GM20000 (cell line): ENCODE measurements around the gene THEMIS2.

Experiments
- DNase-seq: peaks from one replicate; pipeline ENCODE4 v3.0.0; 2012; ENCODE audit warnings: low spot score
- CTCF ChIP-seq: IDR thresholded peaks from 2 replicates; pipeline ENCODE4 v1.5.1; 2012; ENCODE audit warnings: mild to moderate bottlenecking, control low read depth; ENCODE audit errors: extremely low read depth, missing control alignments

The THEMIS2 gene

GRCh38 chr1:27889506-27889905 lies 17.2 kb downstream of the THEMIS2 start:
- TF ChIP-seq CTCF, result no peak
- no peak for DNase-seq

DNA sequence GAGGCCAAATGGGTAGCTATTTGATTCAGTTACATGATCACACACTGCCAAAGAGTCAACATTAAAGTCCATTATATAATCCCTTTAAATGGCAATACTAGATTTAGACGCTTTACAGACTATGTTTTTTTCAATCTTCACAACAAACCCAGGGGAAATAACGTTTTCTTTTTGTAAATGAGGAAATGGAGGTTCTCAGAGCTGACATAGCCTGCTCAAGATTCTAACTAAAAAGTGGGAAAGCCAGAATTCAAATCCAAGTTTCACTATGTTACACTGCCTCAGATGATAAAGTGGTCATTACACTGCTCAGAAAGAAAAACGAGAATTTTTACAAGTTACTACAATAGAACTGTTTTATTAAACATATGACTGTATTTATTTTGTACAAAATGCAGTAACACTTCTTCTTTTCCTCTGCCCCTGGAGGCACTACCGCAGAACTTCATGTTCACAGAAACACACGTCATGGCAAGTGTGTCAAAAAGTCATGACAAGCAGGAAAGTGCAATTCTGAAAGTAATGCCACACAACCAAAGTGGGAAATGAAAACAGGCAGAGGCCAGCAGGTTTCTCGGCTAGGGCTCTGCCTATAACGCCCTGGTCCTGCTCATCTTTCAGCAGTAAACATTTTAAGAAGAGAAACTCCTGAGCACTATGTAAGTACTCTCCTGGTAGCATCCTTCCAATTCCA lies 19.0 kb downstream of the THEMIS2 start:
- DNase-seq, result peak; percentile 56
- TF ChIP-seq CTCF, result no peak

DNA sequence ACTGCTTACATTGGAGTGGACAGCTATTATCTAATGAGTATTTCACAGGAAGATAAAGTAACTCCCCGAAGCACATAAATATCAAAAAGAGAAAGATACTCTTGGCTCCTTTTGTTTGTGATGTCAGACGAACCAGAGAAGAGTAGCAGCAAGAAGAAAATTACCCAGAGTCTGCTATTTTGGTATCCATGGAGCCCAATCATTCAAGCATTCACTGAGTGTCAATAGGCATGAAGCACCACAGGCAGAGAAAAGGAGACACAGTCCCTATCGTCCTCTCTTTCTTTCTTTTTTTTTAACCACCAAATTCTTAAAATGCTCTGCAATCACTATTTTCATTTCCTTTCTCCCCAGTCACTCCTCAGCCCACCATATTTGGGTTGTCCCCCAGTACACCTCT lies 22.2 kb downstream of the THEMIS2 start:
- no peak for TF ChIP-seq CTCF
- no peak for DNase-seq

DNA sequence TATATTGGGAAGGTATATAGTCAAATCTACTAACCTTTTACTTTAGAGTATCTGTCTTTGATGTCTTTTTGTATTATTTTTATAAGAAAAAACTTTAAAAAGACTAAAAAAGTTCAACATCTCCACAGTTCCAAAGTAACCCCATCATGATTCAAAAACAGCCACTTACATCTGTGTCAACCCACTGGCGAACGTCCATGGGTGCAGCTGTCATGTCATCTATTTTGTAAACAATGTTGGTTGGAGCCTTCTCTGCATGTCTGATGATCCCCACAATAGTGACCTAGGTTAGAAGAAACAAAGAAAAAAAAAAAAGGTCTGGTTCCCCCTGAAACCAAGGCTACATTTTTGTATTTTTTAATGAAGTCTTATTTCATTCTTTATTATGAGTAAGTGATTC lies 34.4 kb downstream of the THEMIS2 start:
- no peak for DNase-seq
- no peak for TF ChIP-seq CTCF

- no peak for DNase-seq
- no peak for TF ChIP-seq CTCF
Observed at GRCh38 chr1:27912429-27912828, 40.1 kb downstream of the THEMIS2 start.

DNA sequence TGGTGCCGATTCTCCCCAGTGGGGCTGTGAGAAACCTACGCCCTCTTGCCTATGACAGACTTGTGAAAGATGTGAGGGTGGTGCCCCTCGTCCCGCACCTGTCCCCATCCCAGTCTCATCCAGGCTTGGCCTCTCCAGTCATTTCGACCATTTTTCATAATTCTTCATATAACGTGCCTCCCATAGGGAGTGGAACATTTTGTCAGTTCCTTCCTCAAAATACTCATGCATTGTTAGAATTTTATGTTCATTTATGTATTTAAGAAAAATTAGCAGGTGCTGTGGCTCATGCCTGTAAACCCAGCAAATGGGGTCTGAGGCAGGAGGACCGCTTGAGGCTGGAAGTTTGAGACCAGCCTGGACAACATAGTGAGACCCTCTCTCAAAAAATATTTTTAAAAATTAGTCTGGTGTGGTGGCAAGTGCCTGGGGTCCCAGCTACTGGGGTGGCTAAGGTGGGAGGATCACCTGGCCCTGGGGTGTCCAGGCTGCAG lies 42.8 kb downstream of the THEMIS2 start:
- no peak for TF ChIP-seq CTCF
- DNase-seq, result no peak

- DNase-seq, result no peak
- TF ChIP-seq CTCF, result no peak
Observed at GRCh38 chr1:27922272-27922671, 49.9 kb downstream of the THEMIS2 start.
